GM18870 (cell line): ENCODE measurements around the gene RAB27B.

Experiments used
- ATAC-seq: cut with Tn5 transposase; IDR thresholded peaks from one replicate; pipeline ENCODE4 v1.9.1; 2021; ENCODE audit warnings: moderate library complexity; ENCODE audit not compliant: unreplicated experiment

Gene RAB27B

DNA sequence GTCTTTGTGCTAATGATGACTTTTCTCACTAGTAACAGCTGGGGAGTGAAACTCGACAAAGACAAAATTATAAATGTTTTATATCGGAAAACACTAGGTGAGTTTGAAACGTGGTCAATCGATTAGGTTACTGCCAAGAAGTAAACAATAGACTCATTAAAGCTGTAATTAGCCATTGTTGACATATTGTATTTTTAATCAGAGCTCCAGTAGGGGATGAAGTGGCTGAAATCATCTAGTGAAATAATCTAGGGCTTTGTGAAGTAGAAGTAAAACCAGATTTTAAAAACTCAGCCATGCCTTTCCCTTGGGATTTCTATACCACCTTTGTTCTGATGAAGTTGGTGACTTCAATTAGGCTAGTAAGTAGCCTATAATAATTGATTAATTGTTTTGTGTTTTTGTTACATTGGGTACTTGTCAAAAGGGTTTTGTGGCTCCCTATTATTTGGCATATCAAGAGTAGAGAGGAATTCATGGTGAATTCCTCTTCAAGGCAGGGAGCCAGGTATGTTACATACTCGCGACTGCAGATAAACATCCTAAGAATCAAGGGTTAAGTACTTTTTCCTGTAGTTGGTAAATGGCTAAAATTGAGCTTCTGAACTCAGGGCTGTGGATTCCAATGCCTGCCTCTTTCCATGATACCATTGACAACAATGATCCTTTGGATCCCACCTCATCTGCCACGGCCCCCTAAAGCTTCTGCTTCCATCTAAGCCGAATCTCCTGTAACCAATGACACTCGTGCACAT, 31.6 kb downstream of the RAB27B start:
- no peak for ATAC-seq

DNA sequence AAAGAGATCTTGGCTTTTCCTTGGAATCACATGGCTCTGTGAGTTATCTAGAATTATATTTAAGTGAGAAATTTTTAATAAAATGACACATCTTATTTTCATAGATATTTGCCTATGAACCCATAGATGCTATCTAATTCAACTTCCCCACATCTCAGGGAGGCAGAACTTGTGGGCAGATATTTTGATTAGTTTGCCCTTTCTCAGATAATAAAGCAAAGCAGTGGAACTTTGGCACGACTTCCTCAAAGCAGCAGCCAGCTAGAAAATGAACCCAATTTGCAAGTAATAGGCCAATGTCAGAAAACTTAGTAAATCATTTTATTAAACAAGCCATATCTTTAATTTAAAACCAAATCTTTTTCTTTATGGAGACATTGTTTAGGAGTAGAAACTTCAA, 32.7 kb downstream of the RAB27B start:
- no peak for ATAC-seq

DNA sequence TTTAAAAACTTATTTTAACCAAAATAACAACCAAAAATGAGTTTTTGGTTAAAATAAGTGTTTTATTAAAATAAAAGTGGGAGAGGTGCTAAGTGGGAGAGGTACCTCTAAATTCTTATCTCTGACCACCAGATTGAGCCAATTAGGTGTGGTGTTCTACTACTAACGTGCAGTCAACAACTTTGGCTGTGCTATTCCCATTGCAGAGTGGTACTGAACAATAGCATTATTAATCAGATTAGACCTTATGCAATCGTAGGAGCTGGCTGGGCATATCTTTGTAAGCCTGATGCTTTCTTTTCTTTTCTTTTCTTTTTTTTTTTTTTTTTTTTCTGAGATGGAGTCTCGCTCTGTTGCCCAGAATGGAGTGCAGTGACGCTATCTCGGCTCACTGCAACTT, 38.9 kb downstream of the RAB27B start:
- no peak for ATAC-seq

DNA sequence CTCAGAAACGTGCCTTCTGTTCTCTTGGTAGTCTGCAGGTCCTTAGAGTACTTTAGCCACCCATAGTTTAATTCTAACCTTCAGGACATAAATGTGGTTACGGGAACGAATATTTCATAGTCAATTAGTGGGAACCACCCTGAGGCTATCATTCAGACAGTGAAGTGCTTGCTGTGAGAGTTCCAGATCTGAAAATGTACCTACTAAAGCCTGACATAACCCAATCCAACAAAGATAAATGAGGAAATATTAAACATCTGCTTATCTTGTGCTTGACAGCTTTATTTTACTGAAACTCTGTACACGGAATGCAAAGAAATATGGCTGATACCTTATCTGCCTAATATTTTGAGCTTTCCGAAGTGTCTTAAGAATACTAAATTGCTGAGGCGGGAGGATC, 43.0 kb downstream of the RAB27B start:
- no peak for ATAC-seq

DNA sequence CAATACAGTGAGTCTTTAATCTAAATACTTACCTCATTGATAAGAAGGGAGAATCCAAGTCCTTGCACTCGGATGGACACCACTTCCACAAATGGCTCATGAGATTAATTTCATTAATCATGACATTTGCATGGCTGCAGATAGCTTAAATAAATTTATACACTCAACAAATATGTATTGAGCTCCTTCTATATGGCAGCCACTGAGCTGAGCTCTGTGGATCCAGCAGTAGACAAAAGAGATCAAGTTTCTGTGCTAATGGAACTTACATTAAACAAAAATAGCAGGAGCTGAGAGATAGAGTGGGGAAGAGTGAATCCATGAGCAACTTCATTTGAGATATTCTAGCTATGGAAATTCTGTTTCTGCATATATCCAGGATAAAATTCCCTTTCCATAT, 44.4 kb downstream of the RAB27B start:
- ATAC-seq, result no peak

DNA sequence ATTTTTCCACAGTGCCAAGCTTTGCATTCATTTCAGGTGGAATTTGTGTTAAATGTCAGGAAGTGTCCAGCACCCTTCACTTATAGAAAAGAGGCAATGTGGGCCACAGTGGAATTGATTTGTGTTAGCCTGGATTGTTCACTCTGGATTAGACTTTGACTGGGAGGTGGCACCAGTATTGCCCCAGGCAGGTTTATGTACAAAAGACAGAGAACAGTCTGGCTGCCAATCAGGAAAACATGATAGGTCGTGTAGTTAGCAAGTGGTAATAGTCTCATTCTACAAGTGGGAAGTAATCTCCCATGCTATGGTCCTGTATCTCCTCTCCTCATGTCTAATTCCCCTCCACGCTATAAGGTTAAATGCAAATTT, 45.6 kb downstream of the RAB27B start:
- ATAC-seq, result no peak

DNA sequence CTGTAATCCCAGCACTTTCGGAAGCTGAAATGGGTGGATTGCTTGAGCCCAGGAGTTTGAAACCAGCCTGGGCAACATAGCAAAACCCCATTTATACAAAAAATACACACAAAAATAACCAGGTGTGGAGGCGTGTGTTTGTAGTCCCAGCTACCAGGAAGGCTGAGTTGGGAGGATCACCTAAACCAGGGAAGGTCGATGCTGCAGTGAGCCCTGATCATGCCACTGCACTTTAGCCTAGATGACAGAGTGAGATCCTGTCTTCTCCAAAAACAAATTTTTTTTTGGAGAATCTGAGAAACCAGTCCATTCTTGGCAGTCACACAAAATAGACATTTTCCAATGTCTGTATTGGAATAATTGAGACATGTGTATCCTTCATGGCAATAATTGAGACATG, 46.8 kb downstream of the RAB27B start:
- no peak for ATAC-seq

DNA sequence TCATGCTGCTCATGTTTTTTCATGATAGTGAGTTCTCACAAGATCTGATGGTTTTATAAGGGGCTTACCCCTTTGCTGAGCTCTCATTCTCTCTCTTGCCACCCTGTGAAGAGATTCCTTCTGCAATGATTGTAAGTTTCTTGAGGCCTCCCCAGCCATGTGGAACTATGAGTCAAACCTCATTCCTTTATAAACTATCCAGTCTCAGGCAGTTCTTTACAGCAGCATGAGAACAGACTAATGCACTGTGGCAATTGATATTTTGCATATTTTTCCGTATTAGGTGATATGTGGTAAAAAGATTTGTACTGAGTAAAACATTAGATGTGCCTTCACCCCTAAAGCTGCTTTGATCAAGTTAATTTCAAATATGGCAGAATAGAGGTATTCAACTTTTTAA, 48.8 kb downstream of the RAB27B start:
- no peak for ATAC-seq

DNA sequence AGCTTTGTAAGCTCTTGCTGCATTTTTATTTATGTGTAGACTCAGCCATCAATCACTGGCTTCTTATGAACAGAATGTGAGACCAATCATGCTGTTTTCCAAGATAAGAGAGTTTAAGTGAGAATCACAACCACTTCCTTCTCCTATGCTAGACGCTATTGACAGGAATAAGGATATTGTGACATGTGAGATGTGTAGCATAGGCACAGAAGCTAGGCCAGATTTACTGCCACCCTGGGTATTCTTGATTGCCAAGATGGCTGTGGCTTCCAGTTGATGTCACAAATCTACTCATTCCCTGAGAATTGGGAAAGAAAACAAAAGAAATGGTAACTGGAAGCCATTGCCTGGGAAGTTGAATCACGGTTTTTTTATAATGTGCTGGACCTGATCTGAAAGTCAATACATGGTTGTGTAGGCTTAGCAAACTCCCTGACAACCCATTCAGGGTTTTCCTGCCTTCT, 49.9 kb downstream of the RAB27B start:
- ATAC-seq, result no peak

DNA sequence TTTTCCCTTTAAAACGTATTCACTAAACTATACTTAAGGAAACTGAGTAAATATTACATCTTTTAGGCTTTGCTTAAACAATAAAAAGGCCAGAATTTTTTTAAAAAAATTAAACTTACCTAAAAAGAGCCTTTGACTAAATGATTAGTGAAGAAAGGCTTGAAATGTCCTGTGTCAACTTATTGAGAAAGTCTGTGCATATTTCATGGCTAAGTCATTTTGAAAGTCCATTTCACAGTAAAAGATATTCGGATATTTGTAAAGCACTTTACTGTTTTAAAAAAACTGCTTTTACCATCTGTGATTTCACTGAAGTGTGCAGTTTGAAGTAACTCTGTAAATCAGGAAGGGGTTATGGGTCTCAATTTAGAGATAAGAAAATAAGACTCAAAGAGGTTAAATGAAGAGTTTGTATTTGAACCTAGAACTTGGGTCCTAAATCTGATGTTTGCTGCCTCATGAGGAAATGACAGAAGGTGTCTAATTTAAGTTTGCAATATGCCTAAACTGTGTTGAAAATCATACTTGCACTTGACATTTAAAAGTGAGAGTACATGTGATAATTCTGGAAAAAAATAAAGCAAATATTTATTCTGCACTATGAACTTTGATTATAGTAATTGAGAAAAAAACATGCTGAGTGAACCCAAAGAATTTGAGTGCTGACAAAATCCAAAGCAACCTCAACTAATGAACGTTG, 50.5 kb downstream of the RAB27B start:
- ATAC-seq, result no peak

DNA sequence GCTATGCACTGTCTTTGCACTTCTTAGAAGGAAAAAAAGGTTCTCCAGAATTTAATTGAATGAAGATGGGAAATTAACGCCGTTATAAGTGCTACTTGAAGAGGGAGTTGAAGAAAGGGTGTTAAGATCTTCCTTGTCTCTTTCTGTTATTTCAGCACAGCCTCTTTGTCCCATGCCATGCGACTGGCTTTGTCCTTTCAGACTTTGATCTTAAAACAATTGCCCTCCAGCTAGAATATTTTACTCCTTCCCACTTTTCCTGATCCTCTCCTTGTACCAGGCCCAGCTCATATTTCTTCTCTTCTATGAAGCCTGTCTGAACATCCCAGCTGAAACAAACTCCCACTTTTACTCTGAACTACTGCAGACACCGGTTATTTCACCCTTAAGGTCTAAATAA, 51.4 kb downstream of the RAB27B start:
- ATAC-seq, result no peak

DNA sequence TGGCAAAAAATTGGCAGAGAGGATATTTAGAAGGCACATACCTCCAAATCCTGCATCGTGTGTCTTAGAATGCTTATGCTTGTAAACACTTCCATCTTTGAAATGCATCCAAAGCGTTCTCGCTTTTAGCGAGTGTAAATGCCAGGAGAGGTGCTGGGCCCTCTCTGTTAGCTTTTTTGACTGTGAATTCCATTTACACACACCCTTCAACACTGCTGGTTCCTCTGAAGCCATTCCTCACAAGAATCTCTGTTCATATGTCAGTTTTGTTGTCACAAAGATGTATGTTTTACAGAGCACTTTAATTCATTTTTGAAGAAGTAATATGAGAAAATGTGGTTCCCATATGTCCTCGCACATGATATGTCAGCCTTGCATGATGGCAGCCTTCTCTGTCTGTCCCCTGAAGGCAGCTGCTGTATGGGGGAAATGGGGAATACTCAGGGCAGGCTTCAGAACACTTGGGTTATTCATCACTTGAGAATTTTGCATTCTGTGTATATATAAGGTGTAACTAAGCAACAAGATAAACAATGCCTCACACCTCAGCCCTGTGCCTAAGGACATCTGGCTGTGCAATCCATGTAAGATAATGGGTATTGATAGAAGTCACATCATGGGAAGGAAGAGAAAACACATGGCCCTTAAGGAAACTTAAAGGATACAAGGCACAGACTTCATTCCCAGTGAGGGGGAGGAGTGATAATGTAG, 52.3 kb downstream of the RAB27B start:
- ATAC-seq, result no peak

DNA sequence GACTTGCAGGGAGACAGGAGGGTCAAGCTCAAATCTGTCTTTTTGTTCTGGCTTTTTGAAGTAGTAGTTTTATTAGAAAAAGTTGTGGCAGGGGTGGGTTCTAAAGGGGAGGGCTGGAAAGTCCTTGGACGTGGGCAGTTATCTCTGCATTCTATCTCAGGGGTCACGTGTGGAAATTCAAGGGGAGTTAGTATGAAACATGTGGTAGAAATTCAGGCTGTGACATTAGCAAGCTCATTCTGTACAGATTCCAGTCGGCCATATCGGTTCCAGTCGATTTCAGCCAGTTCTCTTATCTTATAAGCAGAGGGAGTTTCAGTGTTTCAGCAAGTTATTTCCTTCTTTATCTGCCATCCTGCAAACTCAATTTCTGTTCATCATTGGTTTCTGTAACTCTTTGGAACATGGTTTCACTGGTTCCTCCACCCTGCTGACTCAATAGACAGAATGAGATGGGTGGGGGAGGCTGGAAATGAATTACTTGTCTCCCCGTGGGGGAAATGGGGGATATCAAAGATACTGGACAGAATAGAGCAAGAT, 53.0 kb downstream of the RAB27B start:
- ATAC-seq, result no peak

DNA sequence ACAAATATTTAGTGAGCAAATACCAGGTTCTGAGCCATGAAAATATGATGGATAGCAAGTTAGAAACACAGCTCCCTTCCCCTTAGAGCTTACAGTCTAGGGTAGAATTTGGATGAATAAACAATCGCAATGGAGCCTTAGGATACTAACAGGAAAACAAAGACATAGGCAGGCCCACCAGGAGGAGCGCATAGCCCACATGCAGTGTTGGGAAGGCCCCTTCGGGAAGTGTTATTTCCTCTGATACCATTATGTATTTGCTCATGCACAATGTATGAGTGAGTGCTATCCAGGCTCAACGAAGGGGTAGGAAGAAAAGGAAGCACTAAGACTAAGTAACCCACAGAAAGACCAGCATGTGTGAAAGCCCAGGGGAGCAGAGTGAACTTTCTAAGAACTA, 54.0 kb downstream of the RAB27B start:
- no peak for ATAC-seq

DNA sequence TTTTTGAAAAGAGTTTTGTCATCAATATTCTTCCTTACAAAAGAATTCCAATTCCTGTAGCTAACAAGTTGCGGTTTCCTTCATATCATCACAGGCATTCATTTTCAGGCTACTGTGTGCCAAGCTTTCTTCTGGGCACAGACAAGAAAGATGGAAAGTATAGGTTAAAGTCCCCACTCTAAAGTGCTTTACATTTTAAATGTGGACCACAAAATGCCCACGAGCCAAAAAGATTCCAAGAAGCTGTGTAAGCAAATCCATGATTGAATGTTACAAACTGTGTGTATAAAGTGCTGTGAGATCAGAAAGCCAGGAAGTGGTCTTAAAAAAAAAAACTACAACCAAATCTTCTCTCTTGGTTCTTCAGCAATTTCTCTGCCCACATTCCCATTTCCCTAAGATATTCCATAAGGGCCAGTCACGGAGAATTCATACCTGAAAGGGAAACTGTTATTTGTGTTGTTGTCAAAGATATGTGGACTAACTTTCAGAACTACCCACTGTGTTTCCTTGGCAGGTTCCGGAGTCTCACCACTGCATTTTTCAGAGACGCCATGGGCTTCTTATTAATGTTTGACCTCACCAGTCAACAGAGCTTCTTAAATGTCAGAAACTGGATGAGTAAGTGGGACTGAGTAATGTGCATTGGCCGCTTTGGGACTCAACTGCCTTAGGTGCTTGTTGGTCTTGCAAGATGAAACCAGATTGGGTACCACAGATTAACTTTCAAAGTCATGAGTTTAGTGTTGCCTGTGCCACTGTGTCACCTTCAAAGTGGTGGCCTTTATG, 55.7 kb downstream of the RAB27B start:
- no peak for ATAC-seq

DNA sequence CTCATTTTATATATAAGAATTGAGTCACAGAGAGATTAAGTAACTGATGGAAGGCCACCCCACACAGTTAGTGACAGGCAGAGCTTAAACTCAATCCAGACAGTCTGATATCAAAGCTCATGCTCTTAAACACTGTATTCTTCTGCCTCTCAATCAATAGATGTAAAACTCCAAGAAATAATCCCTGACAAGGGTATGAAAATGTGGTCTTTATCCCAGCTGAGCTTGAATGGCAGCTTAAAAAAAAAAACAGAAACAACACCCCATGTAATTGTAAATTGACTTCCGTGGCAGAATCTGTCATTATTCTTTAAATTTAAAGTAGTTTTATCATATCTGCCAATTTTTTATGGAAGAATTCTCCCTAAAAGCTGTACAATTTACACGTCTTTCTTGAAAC, 60.1 kb downstream of the RAB27B start:
- ATAC-seq, result no peak

DNA sequence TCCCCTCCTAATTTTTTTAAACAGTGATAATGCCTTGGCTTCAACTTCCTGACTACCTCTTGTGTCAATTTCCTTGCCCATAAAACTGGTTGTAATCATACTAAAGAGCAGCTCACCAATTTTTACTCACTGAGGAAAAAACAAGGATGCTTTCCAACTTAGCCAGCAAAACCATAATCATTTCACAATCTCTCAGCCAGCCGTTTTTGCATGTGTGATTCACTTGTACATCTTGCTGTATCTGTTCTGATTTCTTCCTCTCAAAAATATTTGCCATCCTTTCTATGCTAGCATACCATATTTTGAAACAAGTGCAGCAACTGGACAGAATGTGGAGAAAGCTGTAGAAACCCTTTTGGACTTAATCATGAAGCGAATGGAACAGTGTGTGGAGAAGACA, 60.7 kb downstream of the RAB27B start:
- no peak for ATAC-seq

DNA sequence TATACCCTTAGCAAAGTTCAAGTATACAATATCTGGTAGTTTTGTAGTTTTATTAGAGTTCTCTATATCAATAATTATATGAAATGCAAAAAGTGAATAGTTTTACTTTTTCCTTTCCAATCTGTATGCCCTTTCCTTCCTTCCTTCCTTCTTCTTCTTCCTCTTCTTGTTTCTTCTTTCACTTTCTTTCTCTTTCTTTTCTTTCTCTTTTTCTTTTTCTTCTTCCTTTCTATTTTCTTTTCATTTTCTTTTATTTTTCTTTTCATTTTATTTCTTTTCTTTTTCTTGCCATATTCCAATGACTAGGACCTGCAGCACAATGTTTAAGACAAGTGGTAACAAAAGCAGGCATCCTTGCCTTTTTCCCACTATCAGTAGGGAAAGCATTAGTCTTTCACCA, 71.2 kb downstream of the RAB27B start:
- no peak for ATAC-seq

DNA sequence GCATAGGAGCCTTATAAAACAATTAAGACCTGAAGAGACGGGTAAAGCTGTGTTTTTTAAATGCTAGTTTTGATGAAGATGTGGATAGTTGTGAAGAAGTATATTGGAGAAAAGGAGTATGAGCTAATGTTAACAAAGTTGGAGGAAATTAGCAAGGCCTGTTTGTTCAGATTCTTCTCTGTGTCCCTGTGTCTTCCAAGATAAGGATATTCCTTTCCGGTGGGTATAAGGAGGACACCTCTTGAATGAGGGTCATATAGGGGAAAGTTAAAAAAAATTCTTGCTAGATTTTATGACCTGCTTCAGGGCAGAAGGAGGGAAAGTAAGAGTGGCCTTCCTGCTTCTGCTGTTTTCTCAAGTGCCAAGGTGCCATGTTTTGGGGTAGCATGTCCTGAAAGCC, 72.0 kb downstream of the RAB27B start:
- no peak for ATAC-seq

DNA sequence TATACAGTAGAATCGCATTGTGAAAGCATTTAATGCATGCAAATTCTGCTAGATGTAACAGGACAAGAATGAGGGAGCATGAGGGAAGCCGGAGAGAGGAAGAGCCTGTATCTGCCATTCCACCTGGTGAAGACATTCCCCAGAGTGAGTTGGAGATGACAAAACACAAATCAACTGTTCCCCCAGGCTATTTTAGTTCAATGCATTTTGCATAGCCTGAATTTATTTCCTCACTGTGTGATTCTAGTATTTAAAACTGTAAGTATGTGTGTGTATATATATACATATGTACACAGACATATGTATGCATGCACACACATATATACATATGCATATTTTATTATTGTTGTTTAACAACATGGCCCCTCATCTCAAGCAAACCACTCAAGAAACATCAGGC, 76.3 kb downstream of the RAB27B start:
- ATAC-seq, result no peak

DNA sequence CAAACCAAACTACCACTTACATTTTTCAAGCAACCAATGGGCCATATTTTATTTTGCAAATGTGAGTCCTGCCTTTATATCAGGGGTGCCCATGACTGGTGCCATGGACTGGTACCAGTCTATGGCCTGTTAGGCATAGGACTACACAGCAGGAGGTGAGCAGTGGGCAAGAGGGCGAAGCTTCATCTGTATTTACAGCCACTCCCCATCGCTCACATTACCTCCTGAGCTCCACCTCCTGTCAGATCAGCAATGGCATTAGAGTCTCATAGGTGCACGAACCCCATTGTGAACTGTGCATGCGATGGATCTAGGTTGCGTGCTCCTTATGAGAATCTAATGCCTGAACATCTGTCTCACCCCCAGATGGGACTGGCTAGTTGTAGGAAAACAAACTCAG, 77.4 kb downstream of the RAB27B start:
- ATAC-seq, result no peak
